HepG2 (cell line): ENCODE data around the gene MAP2K5. TPM values are rescaled to one million over a fixed set of nuclear protein-coding genes. Genes with fewer than 3 reads are reported as not detected.

ENCODE experiments used
- ATAC-seq: fragments of 200-7000 bp; cut with Tn5 transposase; 3 replicates; pipeline ENCODE4 v1.9.1; 2020; ENCODE audit warnings: mild to moderate bottlenecking, moderate library complexity
- BruUV-seq: library from RNA; stranded (reverse); fragments of 400-500 nt; replicated peaks from 2 replicates; lab custom pipeline; 2021; lab: Mats Ljungman, UMichigan
- CTCF ChIA-PET: fragments of 300-600 bp; formaldehyde crosslinking; extraction: SDS; loops from one replicate; lab custom pipeline; 2021; ENCODE audit warnings: low total read pairs, inconsistent platforms, low intra/inter-chr PET ratio; lab: Yijun Ruan, JAX
- POLR2A ChIA-PET: fragments of 350-600 bp; sonication (Branson Sonifier 250); formaldehyde crosslinking; loops from one replicate; lab custom pipeline; 2020; ENCODE audit warnings: antibody characterized with exemption, inconsistent platforms; lab: Yijun Ruan, JAX
- DNase-seq: peaks from one replicate; pipeline ENCODE4 v3.0.0-alpha.2; 2015; ENCODE audit warnings: low spot score
- FAIRE-seq: peaks from 3 replicates; lab custom pipeline; 2011; peaks lifted over from hg19 to GRCh38; lab: Jason Lieb, UNC
- H2AFZ ChIP-seq: one replicate; pipeline ENCODE4 v1.6.1; 2011; ENCODE audit warnings: low read length, inconsistent platforms
- H3K27ac ChIP-seq: fragments of 300-600 bp; 3 replicates; pipeline ENCODE4 v1.8.0; 2011; ENCODE audit warnings: mixed run types, mild to moderate bottlenecking, mixed read lengths, low read length, inconsistent platforms; ENCODE audit not compliant: insufficient read depth; ENCODE audit errors: extremely low read length
- H3K27me3 ChIP-seq, 2 experiments: fragments of 200-600 bp in 1 of 2; 2 replicates in 1 of 2; 3 replicates in 1 of 2; pipeline versions ENCODE4 v1.6.0 to v1.8.0; 2011; ENCODE audit warnings: low read length in 2 of 2, mild to moderate bottlenecking in 2 of 2, moderate library complexity in 2 of 2, inconsistent platforms in 1 of 2; ENCODE audit not compliant: insufficient read depth in 2 of 2, control insufficient read depth in 1 of 2
- H3K36me3 ChIP-seq, 2 experiments: fragments of 200-600 bp in 1 of 2; replicated peaks in 1 of 2; 2 replicates in 1 of 2; 3 replicates in 1 of 2; pipeline versions ENCODE4 v1.5.1 to v1.8.0; 2011; ENCODE audit warnings: low read length in 2 of 2, inconsistent platforms in 1 of 2; ENCODE audit not compliant: insufficient read depth in 2 of 2, control insufficient read depth in 1 of 2
- H3K4me1 ChIP-seq: 2 replicates; pipeline ENCODE4 v1.5.1; 2012; ENCODE audit warnings: low read length, inconsistent platforms; ENCODE audit not compliant: insufficient read depth
- H3K4me2 ChIP-seq: 2 replicates; pipeline ENCODE4 v1.6.0; 2011; ENCODE audit warnings: low read depth, low read length, inconsistent platforms
- H3K4me3 ChIP-seq, 3 experiments: fragments of 200-600 bp in 1 of 3; sonication (generic), shearing (Covaris generic) in 1 of 3; replicated peaks in 1 of 3; 2 replicates each; pipeline ENCODE4 v1.5.1; 2011 to 2016; ENCODE audit warnings: low read length in 3 of 3, inconsistent platforms in 2 of 3, low read depth in 2 of 3, mild to moderate bottlenecking in 2 of 3, control low read depth in 1 of 3, mixed read lengths in 1 of 3; ENCODE audit not compliant: insufficient read depth in 1 of 3
- H3K79me2 ChIP-seq: one replicate; pipeline ENCODE4 v1.6.1; 2011; ENCODE audit warnings: low read length, inconsistent platforms; ENCODE audit not compliant: insufficient read depth
- H3K9ac ChIP-seq: 2 replicates; pipeline ENCODE4 v1.6.0; 2011; ENCODE audit warnings: mild to moderate bottlenecking, low read depth, low read length, inconsistent platforms; ENCODE audit not compliant: insufficient read depth
- H3K9me3 ChIP-seq: 2 replicates; pipeline ENCODE4 v1.5.1; 2012; ENCODE audit warnings: mild to moderate bottlenecking, low read length
- H4K20me1 ChIP-seq: 2 replicates; pipeline ENCODE4 v1.6.0; 2011; ENCODE audit warnings: inconsistent platforms, mild to moderate bottlenecking, low read length, moderate library complexity; ENCODE audit not compliant: insufficient read depth
- ATF4 ChIP-seq, 2 experiments: fragments of 450-650 bp in 1 of 2; sonication (generic) in 1 of 2; formaldehyde crosslinking; IDR thresholded peaks; 2 replicates each; pipeline versions ENCODE4 v1.5.0 to v1.8.0; 2020 to 2022; ENCODE audit warnings: mild to moderate bottlenecking in 1 of 2, missing genetic modification reagents in 1 of 2
- FIP1L1 ChIP-seq: fragments of 200-400 bp; formaldehyde crosslinking; IDR thresholded peaks from 2 replicates; pipeline ENCODE4 v1.6.1; 2018; ENCODE audit warnings: low read depth, mild to moderate bottlenecking, low read length, moderate library complexity, borderline replicate concordance; ENCODE audit not compliant: insufficient read depth
- FOXC1 ChIP-seq: sonication (generic); formaldehyde crosslinking; IDR thresholded peaks from 2 replicates; pipeline ENCODE4 v1.8.0; 2022; ENCODE audit warnings: mild to moderate bottlenecking, missing genetic modification reagents, borderline replicate concordance
- FOXO4 ChIP-seq: sonication (generic); formaldehyde crosslinking; conservative IDR thresholded peaks from 2 replicates; pipeline ENCODE4 v1.8.1; 2023; ENCODE audit warnings: missing genetic modification reagents
- GMEB1 ChIP-seq: sonication (generic); formaldehyde crosslinking; IDR thresholded peaks from 2 replicates; pipeline ENCODE4 v1.5.1; 2020; ENCODE audit warnings: missing genetic modification reagents, mild to moderate bottlenecking, borderline replicate concordance
- HHEX ChIP-seq: IDR thresholded peaks from 2 replicates; pipeline ENCODE4 v1.6.1; 2016; ENCODE audit warnings: control low read depth
- ISL2 ChIP-seq: sonication (generic); formaldehyde crosslinking; IDR thresholded peaks from 2 replicates; pipeline ENCODE4 v1.5.0; 2020; ENCODE audit warnings: missing genetic modification reagents
- NCOA2 ChIP-seq: sonication (generic); formaldehyde crosslinking; IDR thresholded peaks from 2 replicates; pipeline ENCODE4 v1.8.0; 2022; ENCODE audit warnings: inconsistent platforms
- RFX3 ChIP-seq: IDR thresholded peaks from 2 replicates; pipeline ENCODE4 v1.6.1; 2016; ENCODE audit warnings: missing biosample characterization, missing genetic modification reagents
- SAFB2 ChIP-seq: sonication (generic); formaldehyde crosslinking; IDR thresholded peaks from 2 replicates; pipeline ENCODE4 v1.5.1; 2020; ENCODE audit warnings: missing genetic modification reagents, low read depth, mild to moderate bottlenecking, borderline replicate concordance
- SUZ12 ChIP-seq: fragments of 150-350 bp; IDR thresholded peaks from 2 replicates; pipeline ENCODE4 v1.6.1; 2014; ENCODE audit warnings: low read depth, low read length
- THAP7 ChIP-seq: sonication (generic); formaldehyde crosslinking; IDR thresholded peaks from 2 replicates; pipeline ENCODE4 v1.8.1; 2023; ENCODE audit warnings: mild to moderate bottlenecking, missing genetic modification reagents
- U2AF2 ChIP-seq: fragments of 200-400 bp; formaldehyde crosslinking; IDR thresholded peaks from 2 replicates; pipeline ENCODE4 v1.6.1; 2017; ENCODE audit warnings: low read depth, mild to moderate bottlenecking, low read length
- ZNF10 ChIP-seq: sonication (generic); formaldehyde crosslinking; IDR thresholded peaks from 2 replicates; pipeline ENCODE4 v1.4.0; 2020; ENCODE audit warnings: mild to moderate bottlenecking, low read depth, missing genetic modification reagents, borderline replicate concordance
- ZNF207 ChIP-seq: fragments of 450-650 bp; IDR thresholded peaks from 2 replicates; pipeline ENCODE4 v1.6.1; 2016; ENCODE audit warnings: antibody characterized with exemption, borderline replicate concordance
- ZNF251 ChIP-seq: sonication (generic); formaldehyde crosslinking; IDR thresholded peaks from 2 replicates; pipeline ENCODE4 v1.9.0; 2021; ENCODE audit warnings: mild to moderate bottlenecking, missing genetic modification reagents
- ZNF3 ChIP-seq: IDR thresholded peaks from 2 replicates; pipeline ENCODE4 v1.7.0; 2017; ENCODE audit warnings: inconsistent platforms
- ZNF367 ChIP-seq: sonication (generic); formaldehyde crosslinking; IDR thresholded peaks from 2 replicates; pipeline ENCODE4 v1.4.0; 2020; ENCODE audit warnings: missing genetic modification reagents, borderline replicate concordance
- ZNF879 ChIP-seq: sonication (generic); formaldehyde crosslinking; IDR thresholded peaks from 2 replicates; pipeline ENCODE4 v1.8.1; 2023; ENCODE audit warnings: missing genetic modification reagents
- WGBS: methylation state at CpG from one replicate; pipeline ENCODE4 v1.1.6; 2017; ENCODE audit warnings: low lambda C conversion rate; 5-methylcytosine and 5-hydroxymethylcytosine counted together
- in situ Hi-C: cut with HindIII; loops from 2 replicates; pipeline ENCODE4 v1.10.0; 2017; ENCODE audit warnings: low pct_unique_long_range_greater_than_20kb; ENCODE audit not compliant: extremely low pct_ligation_motif_present
- intact Hi-C: fragments of 100-400 bp; cut with micrococcal nuclease; formaldehyde crosslinking; loops from one replicate; pipeline ENCODE4 v1.10.0; 2022; ENCODE audit not compliant: unreplicated experiment
- polyA plus RNA-seq, 8 experiments: library from polyadenylated mRNA; depleted of rRNA in 3 of 8; stranded (reverse) in 7 of 8; unstranded in 1 of 8; fragments of >200 nt; fragmentation: Illumina TruSeq in 4 of 8; extraction: Trizol in 4 of 8; gene quantifications; 2 replicates each; pipeline versions ENCODE4 v1.2.1 to v1.2.3, GENCODE V29; 2011 to 2016; ENCODE audit warnings: low read depth in 4 of 8, missing spikeins in 1 of 8, mixed read lengths in 1 of 8; ENCODE audit not compliant: insufficient read depth in 1 of 8
- total RNA-seq, 5 experiments: library from RNA; depleted of rRNA; stranded (reverse); fragments of >200 nt; fragmentation: Illumina TruSeq; extraction: Trizol; gene quantifications; 2 replicates each; pipeline ENCODE4 v1.2.3, GENCODE V29; 2016; ENCODE audit warnings: low read depth in 1 of 5

The MAP2K5 gene
- total and polyA plus RNA-seq, 2 of the 13 experiments (the other 11 are each of a cell fraction or from before 2014, with no cell fraction given), result 4.0 to 4.3 TPM

GRCh38 chr15:67743558-67743957 is 201.1 kb downstream of the MAP2K5 start (continued):
- TF ChIP-seq SAFB2 (CRISPR knock-in tag) (no peak), THAP7 (CRISPR knock-in tag) (no peak), FIP1L1 (no peak), ZNF3 (CRISPR knock-in tag) (no peak), ZNF251 (CRISPR knock-in tag) (no peak), ZNF879 (no peak), SUZ12 (no peak), ZNF10 (CRISPR knock-in tag) (no peak)
- TF ChIP-seq, all 625 proteins: peak for 0

GRCh38 chr15:67744331-67745072 is 202.0 kb downstream of the MAP2K5 start:
- no peaks in the 10 kb centered on the region for H3K27me3 ChIP-seq
- FAIRE-seq (no peak), ATAC-seq (no peak), DNase-seq (no peak)
- no peaks in the 10 kb centered on the region for H3K36me3 ChIP-seq
- H3K4me1 ChIP-seq, result no peaks in the 10 kb centered on the region
- ChIA-PET CTCF (no interaction called here), POLR2A (no interaction called here)
- no peak overlapping the region for H2AFZ ChIP-seq
- in situ Hi-C loops, result no loop called here
- H3K9ac ChIP-seq, result no peak overlapping the region
- WGBS, result 94% methylated on average over 1 of the region's 1 CpG
- no peaks in the 10 kb centered on the region for H3K79me2 ChIP-seq
- H3K4me2 ChIP-seq, result no peak overlapping the region
- H3K9me3 ChIP-seq, result no peaks in the 10 kb centered on the region
- BruUV-seq, result no TSS peak
- H4K20me1 ChIP-seq, result no peaks in the 10 kb centered on the region
- no peak overlapping the region for H3K27ac ChIP-seq
- intact Hi-C loops, result no loop called here
- H3K4me3 ChIP-seq, result no peak overlapping the region
- TF ChIP-seq U2AF2 (no peak), FOXC1 (CRISPR knock-in tag) (no peak), ZNF367 (CRISPR knock-in tag) (no peak), RFX3 (CRISPR knock-in tag) (no peak), ZNF207 (no peak), SAFB2 (CRISPR knock-in tag) (no peak), NCOA2 (no peak), HHEX (CRISPR knock-in tag) (no peak), FOXO4 (CRISPR knock-in tag) (no peak), ATF4 (CRISPR knock-in tag; IDR thresholded peaks at IDR 0.05) (no peak), ISL2 (CRISPR knock-in tag) (no peak), GMEB1 (CRISPR knock-in tag) (no peak)
